BJ (cell line): ENCODE results near the gene RNF213. TPM values are rescaled to one million over a fixed set of nuclear protein-coding genes. Genes with fewer than 3 reads are reported as not detected.

Source experiments
- CTCF ChIA-PET: fragments of 350-600 bp; formaldehyde crosslinking; extraction: SDS; loops from one replicate; lab custom pipeline; 2021; ENCODE audit warnings: antibody characterized with exemption, inconsistent platforms; lab: Yijun Ruan, JAX
- POLR2A ChIA-PET: fragments of 300-600 bp; sonication (Branson Sonifier 250); formaldehyde crosslinking; extraction: SDS; loops from one replicate; lab custom pipeline; 2021; ENCODE audit warnings: antibody characterized with exemption; lab: Charles Lee
- DNase-seq: peaks from one replicate; pipeline ENCODE4 v3.0.0-alpha.2; 2011; ENCODE audit warnings: low read depth
- H3K27me3 ChIP-seq: 2 replicates; pipeline ENCODE4 v1.6.0; 2011; ENCODE audit warnings: low read length; ENCODE audit not compliant: control insufficient read depth, insufficient read depth
- H3K36me3 ChIP-seq: 2 replicates; pipeline ENCODE4 v1.5.1; 2011; ENCODE audit warnings: low read length; ENCODE audit not compliant: control insufficient read depth, insufficient read depth
- H3K4me3 ChIP-seq: 2 replicates; pipeline ENCODE4 v1.5.1; 2011; ENCODE audit warnings: low read depth, mild to moderate bottlenecking, control low read depth, low read length
- polyA plus RNA-seq: library from polyadenylated mRNA; depleted of rRNA; stranded (reverse); fragments of >200 nt; gene quantifications from 2 replicates; pipeline ENCODE4 v1.2.3, GENCODE V29; 2011
- TF ChIP-seq, protein P1 (sequence below): IDR thresholded peaks from 2 replicates; pipeline ENCODE4 v1.5.1; 2011; ENCODE audit warnings: low read depth, mild to moderate bottlenecking, control low read depth, inconsistent platforms, low read length, moderate library complexity; ENCODE audit not compliant: insufficient read depth

The RNF213 gene
- polyA plus RNA-seq, 1 experiment: 53.1 TPM

DNA sequence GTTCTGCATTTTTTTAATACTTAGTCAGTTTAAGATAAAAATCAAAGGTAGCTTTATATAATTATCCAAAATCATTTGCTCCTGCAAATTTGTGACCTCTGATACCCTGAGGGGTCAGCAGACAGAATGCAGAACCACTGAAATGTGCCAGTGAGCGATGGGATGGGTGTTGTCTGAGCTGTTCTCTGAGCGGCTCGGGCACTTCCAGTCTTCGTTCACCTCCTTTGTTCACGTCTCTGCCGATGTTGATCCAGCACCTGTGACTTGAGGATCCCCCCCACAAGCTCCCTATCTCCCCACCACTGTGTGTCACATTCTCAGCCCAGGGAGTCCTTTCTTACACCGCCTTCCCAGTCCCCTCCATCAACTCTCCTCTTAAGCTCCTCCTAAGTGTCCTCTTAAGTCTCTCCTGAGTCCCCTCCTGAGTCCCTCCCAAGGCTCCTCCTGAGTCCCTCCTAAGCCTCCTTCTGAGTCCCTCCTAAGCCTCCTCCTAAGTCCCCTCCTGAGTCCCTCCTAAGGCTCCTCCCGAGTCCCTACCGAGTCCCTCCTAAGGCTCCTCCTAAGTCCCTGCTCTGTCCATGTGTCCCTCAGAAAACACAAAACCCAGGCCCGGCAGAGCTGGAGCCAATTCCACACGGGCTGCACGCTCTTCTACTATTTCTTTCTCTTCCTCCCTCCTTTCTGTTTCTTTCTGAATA, 47.5 kb downstream of the RNF213 start:
- Histone ChIP-seq H3K36me3 (peaks cover 33% of the 10 kb centered on the region), H3K27me3 (no peaks in the 10 kb centered on the region), H3K4me3 (no peak overlapping the region)
- CTCF ChIA-PET: no interaction called here
- DNase-seq: no peak
- POLR2A ChIA-PET: interaction anchor here (0.6 kb wide), 1 partner anchor 26 kb away, joined by 3 read pairs; no protein-coding TSS in a partner anchor
- TF ChIP-seq, protein P1, sequence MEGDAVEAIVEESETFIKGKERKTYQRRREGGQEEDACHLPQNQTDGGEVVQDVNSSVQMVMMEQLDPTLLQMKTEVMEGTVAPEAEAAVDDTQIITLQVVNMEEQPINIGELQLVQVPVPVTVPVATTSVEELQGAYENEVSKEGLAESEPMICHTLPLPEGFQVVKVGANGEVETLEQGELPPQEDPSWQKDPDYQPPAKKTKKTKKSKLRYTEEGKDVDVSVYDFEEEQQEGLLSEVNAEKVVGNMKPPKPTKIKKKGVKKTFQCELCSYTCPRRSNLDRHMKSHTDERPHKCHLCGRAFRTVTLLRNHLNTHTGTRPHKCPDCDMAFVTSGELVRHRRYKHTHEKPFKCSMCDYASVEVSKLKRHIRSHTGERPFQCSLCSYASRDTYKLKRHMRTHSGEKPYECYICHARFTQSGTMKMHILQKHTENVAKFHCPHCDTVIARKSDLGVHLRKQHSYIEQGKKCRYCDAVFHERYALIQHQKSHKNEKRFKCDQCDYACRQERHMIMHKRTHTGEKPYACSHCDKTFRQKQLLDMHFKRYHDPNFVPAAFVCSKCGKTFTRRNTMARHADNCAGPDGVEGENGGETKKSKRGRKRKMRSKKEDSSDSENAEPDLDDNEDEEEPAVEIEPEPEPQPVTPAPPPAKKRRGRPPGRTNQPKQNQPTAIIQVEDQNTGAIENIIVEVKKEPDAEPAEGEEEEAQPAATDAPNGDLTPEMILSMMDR: no peak

- peaks cover 33% of the 10 kb centered on the region for H3K36me3 ChIP-seq
- POLR2A ChIA-PET: no interaction called here
- H3K27me3 ChIP-seq: no peaks in the 10 kb centered on the region
- CTCF ChIA-PET: no interaction called here
- DNase-seq: no peak
- H3K4me3 ChIP-seq: no peak overlapping the region
- TF ChIP-seq, protein P1: no peak
Measured at GRCh38 chr17:80308692-80309517, 48.3 kb downstream of the RNF213 start.

DNA sequence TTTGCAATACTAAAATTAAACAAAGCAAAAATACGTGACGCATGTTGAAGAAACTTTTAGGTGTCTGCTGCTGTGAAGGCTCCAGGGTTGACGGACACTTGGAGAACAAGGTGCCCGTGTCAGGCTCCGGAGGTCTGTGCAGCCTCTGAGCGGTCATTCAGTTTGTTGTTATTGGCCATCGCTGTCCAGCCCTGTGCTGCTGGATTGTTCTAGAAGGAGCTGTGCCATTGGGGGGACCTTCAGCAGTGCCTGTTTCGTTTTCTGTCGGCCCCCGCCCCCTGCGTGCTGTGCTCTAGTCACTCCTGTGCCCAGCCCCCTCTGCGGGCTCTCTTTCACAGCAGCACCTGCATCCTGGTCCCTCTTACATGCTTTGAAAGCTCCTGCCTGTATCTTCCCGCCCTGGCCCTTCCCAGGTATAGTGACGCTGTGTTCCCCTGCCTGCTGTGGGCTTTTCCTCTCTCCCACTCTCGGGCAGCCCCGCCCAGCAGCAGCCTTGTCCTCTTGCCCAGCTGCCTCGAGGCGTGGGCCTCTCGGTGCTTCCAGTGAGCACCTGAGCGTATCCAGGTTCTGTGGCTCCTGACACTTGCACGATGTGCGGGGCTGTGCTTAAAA, 50.7 kb downstream of the RNF213 start:
- no peaks in the 10 kb centered on the region for H3K27me3 ChIP-seq
- no peak overlapping the region for H3K4me3 ChIP-seq
- TF ChIP-seq, protein P1: no peak
- DNase-seq: no peak
- CTCF ChIA-PET: no interaction called here
- POLR2A ChIA-PET: no interaction called here
- peaks cover 31% of the 10 kb centered on the region for H3K36me3 ChIP-seq

DNA sequence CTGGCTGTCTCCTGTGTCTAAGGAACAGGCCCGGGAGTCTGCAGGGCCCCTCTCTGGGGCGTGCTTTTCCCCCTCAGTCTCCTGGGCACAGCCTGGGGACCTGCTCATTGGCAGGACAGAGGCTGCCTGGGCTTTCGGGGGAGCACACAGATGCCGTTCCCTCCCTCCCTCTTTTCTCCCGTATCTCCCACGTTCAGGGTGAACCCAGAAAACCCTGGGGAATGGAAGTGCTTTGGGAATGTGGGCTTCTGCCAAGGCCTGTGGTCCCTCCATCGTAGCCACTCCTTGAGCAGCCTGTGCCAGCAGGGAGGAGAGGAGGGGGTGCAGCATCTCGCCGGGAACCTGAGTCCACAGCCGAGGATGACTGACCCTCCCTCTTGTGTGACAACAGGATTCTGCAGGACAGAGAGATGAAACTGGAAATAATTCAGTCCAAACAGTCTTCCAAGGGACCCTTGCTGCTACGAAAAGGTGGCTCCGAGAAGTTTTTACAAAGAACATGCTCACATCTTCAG, 52.0 kb downstream of the RNF213 start:
- DNase-seq: no peak
- H3K36me3 ChIP-seq: peaks cover 37% of the 10 kb centered on the region
- TF ChIP-seq, protein P1: no peak
- H3K27me3 ChIP-seq: no peaks in the 10 kb centered on the region
- ChIA-PET CTCF (no interaction called here), POLR2A (no interaction called here)
- H3K4me3 ChIP-seq: no peak overlapping the region
